ENCODE data around the gene PMS2. TPM values are rescaled to one million over a fixed set of nuclear protein-coding genes. Genes with fewer than 3 reads are reported as not detected.

Gene PMS2
- total and polyA plus RNA-seq, 2 experiments from 2014 or later: 5.2 to 15.6 TPM

DNA sequence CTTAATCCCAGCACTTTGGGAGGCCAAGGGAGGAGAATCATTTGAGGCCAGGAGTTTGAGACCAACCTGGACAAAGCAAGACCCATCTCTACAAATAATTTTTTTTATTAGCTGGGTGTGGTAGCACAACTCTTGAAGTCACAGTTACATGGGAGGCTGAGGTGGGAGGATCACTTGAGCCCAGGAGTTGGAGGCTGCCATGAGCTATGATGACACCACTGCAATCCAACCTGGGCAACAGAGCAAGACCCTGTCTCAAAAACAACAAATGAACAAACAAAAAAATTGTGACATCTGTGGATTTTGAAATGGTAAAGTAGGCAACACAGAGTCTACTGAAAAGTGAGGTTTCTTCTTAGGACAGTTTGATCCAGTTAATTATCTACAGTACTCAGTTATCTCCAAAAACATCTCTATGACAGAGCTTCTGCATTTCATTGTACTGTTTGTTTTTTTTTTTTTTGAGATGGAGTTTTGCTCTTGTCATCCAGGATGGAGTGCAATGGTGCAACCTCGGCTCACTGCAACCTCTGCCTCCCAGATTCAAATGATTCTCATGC is 19.0 kb upstream of the PMS2 start:
- Mint-ChIP-seq H3K4me1 (peaks cover 4% of the 10 kb centered on the region; the same call in 2 of the 3 replicates), H3K27me3 (ENCODE audit: insufficient read depth, low read depth, poor library complexity) (peaks cover 3% of the 10 kb centered on the region), H3K4me3 (no peak overlapping the region), H3K27ac (no peak overlapping the region), H3K36me3 (ENCODE audit: low read depth) (peaks cover 82% of the 10 kb centered on the region), H3K9me3 (no peaks in the 10 kb centered on the region)
- no peak overlapping the region for H3K4me3 ChIP-seq
- no peak overlapping the region for H3K4me2 ChIP-seq
- no peak overlapping the region for H2AFZ ChIP-seq
- no peaks in the 10 kb centered on the region for H3K9me2 ChIP-seq (ENCODE audit: insufficient read depth)
- H4K20me1 ChIP-seq (replicated peaks; ENCODE audit: insufficient read depth): peaks cover 34% of the 10 kb centered on the region
- H3F3A ChIP-seq (replicated peaks; ENCODE audit: low read depth): peaks cover 8% of the 10 kb centered on the region; the same call in 1 of the 2 replicates
- ATAC-seq: no peak
- peaks cover 46% of the 10 kb centered on the region for H3K36me3 ChIP-seq (ENCODE audit: insufficient read depth)
- no peaks in the 10 kb centered on the region for H3K4me1 ChIP-seq (ENCODE audit: insufficient read depth)
- no peak overlapping the region for H3K27ac ChIP-seq (ENCODE audit: low read depth)
- H3K79me2 ChIP-seq (replicated peaks; ENCODE audit: insufficient read depth): peaks cover 11% of the 10 kb centered on the region; the same call in 1 of the 2 replicates
- H3K27me3 ChIP-seq (ENCODE audit: insufficient read depth): no peaks in the 10 kb centered on the region
- no peak for TF ChIP-seq POLR2AphosphoS5 (IDR thresholded peaks at IDR 0.05; ENCODE audit: low read depth)
- TF ChIP-seq NANOG (IDR thresholded peaks at IDR 0.05; ENCODE audit: borderline replicate concordance): no peak
- no peak for TF ChIP-seq REST (IDR thresholded peaks at IDR 0.05; ENCODE audit: unreplicated experiment)
- no peak for TF ChIP-seq EZH2phosphoT487 (IDR thresholded peaks at IDR 0.05; ENCODE audit: unreplicated experiment)
- TF ChIP-seq ZNF462 (CRISPR knock-in tag; IDR thresholded peaks at IDR 0.05): no peak
- TF ChIP-seq STAT1 (IDR thresholded peaks at IDR 0.05; ENCODE audit: unreplicated experiment): no peak
- TF ChIP-seq ZNF114 (CRISPR knock-in tag; IDR thresholded peaks at IDR 0.05): no peak
- TF ChIP-seq ZNF331 (CRISPR knock-in tag; IDR thresholded peaks at IDR 0.05; ENCODE audit: low read depth): no peak
- TF ChIP-seq, protein P1, sequence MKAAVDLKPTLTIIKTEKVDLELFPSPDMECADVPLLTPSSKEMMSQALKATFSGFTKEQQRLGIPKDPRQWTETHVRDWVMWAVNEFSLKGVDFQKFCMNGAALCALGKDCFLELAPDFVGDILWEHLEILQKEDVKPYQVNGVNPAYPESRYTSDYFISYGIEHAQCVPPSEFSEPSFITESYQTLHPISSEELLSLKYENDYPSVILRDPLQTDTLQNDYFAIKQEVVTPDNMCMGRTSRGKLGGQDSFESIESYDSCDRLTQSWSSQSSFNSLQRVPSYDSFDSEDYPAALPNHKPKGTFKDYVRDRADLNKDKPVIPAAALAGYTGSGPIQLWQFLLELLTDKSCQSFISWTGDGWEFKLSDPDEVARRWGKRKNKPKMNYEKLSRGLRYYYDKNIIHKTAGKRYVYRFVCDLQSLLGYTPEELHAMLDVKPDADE (IDR thresholded peaks at IDR 0.05): no peak
- TF ChIP-seq JUNB (IDR thresholded peaks at IDR 0.05; ENCODE audit: unreplicated experiment): no peak
- TF ChIP-seq EZH2 (IDR thresholded peaks at IDR 0.05; ENCODE audit: low read depth, unreplicated experiment): no peak
- TF ChIP-seq CTCF (conservative IDR thresholded peaks at IDR 0.05; ENCODE audit: low read depth in 2 of 2): no peak
- TF ChIP-seq CREB1 (CRISPR knock-in tag; IDR thresholded peaks at IDR 0.05; ENCODE audit: low read depth): no peak
- DNase-seq (ENCODE audit: low spot score): no peak
